Lung (tissue), 12 donors: Measurements from ENCODE around the gene CA5B. TPM values are rescaled to one million over a fixed set of nuclear protein-coding genes. Genes with fewer than 3 reads are reported as not detected.
A peak's percentile ranks its signal among the peaks of the same experiment; 100 is the strongest.

Experiments used
- ATAC-seq: fragments of 200-7000 bp; cut with Tn5 transposase; one replicate; pipeline ENCODE4 v1.9.1; 2020; ENCODE audit warnings: moderate number of reproducible peaks; ENCODE audit not compliant: insufficient read depth, low FRiP score
- DNase-seq, 3 donors: peaks; one replicate each; pipeline ENCODE4 v3.0.0-alpha.2; 2013 to 2017
- H3K27ac ChIP-seq, 2 donors: one replicate each; pipeline ENCODE4 v1.5.1; 2013; ENCODE audit warnings: mild to moderate bottlenecking in 2 of 2, moderate library complexity in 2 of 2, control low read depth in 1 of 2, inconsistent platforms in 1 of 2, low read depth in 1 of 2, low read length in 1 of 2
- H3K27me3 ChIP-seq, 3 donors: one replicate each; pipeline ENCODE4 v1.5.1; 2013; ENCODE audit warnings: low read length in 2 of 3; ENCODE audit not compliant: control insufficient read depth in 3 of 3, insufficient read depth in 3 of 3
- H3K36me3 ChIP-seq, 4 donors: one replicate each; pipeline ENCODE4 v1.5.1; 2013; ENCODE audit warnings: low read length in 4 of 4, mild to moderate bottlenecking in 1 of 4, moderate library complexity in 1 of 4; ENCODE audit not compliant: control insufficient read depth in 4 of 4, insufficient read depth in 4 of 4
- H3K4me1 ChIP-seq, 5 donors: one replicate each; pipeline ENCODE4 v1.5.1; 2013; ENCODE audit warnings: low read length in 5 of 5, mild to moderate bottlenecking in 2 of 5, moderate library complexity in 1 of 5; ENCODE audit not compliant: control insufficient read depth in 5 of 5, insufficient read depth in 5 of 5
- H3K4me3 ChIP-seq: one replicate; pipeline ENCODE4 v1.5.1; 2013; ENCODE audit warnings: mild to moderate bottlenecking, control low read depth, moderate library complexity
- H3K9ac ChIP-seq, 2 donors: one replicate each; pipeline ENCODE4 v1.5.1; 2013; ENCODE audit warnings: low read length in 2 of 2, control low read depth in 1 of 2; ENCODE audit not compliant: insufficient read depth in 1 of 2
- H3K9me3 ChIP-seq, 4 donors: one replicate each; pipeline ENCODE4 v1.5.1; 2013; ENCODE audit warnings: low read length in 3 of 4, mild to moderate bottlenecking in 1 of 4, moderate library complexity in 1 of 4; ENCODE audit not compliant: control insufficient read depth in 4 of 4, insufficient read depth in 3 of 4
- WGBS, 2 donors: extraction: QIAGEN DNeasy Blood & Tissue Kit; methylation state at CpG; one replicate each; pipeline ENCODE4 v1.1.7; 2013; 5-methylcytosine and 5-hydroxymethylcytosine counted together
- polyA plus RNA-seq, 2 donors: library from polyadenylated mRNA; stranded (reverse); fragments of 200-250 nt; gene quantifications; one replicate each; pipeline ENCODE4 v1.2.1, GENCODE V29; 2013
- total RNA-seq, 2 donors: library from RNA; depleted of rRNA in 1 of 2; stranded (reverse); fragments of >200 nt in 1 of 2; gene quantifications; one replicate each; pipeline ENCODE4 v1.2.1, GENCODE V29; 2014 to 2021
- TF ChIP-seq, protein P1 (sequence below): IDR thresholded peaks from 2 replicates; pipeline ENCODE4 v1.5.1; 2012; ENCODE audit warnings: mild to moderate bottlenecking; ENCODE audit errors: control extremely low read depth, extremely low read depth
- donor health status: control.
- donor health status: control.
- donor health status: Bipolar disorder and iron deficiency.
- donor health status: healthy.
- donor health status: DM: yes; HTN: yes; CAD: no.

CA5B gene
- total and polyA plus RNA-seq, 4 donors: 2.1 to 22.3 (median 9.9) TPM

DNA sequence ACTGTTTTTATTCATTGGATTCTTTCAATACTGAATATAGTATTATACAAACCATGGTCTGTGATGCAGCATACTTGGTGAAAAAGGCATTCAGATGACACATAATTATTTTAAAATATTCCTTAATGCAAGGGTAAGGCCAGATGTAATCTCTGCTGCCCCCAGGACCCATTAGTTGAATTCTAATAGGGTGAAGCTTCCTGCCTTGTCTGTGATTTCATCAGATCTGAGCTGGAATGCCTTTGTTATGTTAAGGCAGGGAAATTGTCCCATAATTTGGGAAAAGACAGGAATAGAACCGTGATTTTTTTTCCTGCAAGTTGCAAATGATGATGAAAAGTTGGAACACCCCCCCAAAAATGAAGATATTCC lies 78.4 kb downstream of the CA5B start:
- H3K27me3 ChIP-seq: peaks cover 0 to 17% (median 0%) of the 10 kb centered on the region in 3 donors
- no peak overlapping the region for H3K9ac ChIP-seq
- DNase-seq (peak in 2 of 3 donors; percentile 44 to 53), ATAC-seq (no peak)
- TF ChIP-seq, protein P1, sequence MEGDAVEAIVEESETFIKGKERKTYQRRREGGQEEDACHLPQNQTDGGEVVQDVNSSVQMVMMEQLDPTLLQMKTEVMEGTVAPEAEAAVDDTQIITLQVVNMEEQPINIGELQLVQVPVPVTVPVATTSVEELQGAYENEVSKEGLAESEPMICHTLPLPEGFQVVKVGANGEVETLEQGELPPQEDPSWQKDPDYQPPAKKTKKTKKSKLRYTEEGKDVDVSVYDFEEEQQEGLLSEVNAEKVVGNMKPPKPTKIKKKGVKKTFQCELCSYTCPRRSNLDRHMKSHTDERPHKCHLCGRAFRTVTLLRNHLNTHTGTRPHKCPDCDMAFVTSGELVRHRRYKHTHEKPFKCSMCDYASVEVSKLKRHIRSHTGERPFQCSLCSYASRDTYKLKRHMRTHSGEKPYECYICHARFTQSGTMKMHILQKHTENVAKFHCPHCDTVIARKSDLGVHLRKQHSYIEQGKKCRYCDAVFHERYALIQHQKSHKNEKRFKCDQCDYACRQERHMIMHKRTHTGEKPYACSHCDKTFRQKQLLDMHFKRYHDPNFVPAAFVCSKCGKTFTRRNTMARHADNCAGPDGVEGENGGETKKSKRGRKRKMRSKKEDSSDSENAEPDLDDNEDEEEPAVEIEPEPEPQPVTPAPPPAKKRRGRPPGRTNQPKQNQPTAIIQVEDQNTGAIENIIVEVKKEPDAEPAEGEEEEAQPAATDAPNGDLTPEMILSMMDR: no peak
- no peak overlapping the region for H3K4me3 ChIP-seq
- 43 to 68% methylated on average over 1 of the region's 1 CpG for WGBS, 2 donors
- H3K9me3 ChIP-seq: no peaks in the 10 kb centered on the region
- peaks cover 0 to 28% (median 14%) of the 10 kb centered on the region in 4 donors for H3K36me3 ChIP-seq
- peaks cover 0 to 48% (median 0%) of the 10 kb centered on the region in 5 donors for H3K4me1 ChIP-seq
- H3K27ac ChIP-seq: no peak overlapping the region

DNA sequence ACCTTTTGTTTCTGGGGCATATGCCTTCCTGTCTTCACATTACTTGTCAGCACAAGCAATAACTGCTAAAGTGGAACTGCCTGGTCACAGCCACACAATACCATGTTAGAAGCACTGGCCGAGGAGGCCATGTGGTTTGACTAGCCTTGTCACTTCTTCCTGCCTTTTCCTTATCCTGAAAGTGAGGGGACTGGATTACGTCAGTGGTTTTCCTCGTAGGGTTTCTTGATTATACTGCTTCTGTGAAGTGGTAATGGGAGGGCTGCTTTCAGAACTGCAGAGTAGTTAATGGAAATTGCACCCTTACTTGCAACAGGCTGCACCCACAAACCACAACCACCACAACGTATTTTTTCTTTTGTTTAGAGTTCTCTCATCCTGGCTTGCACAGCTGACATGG lies 78.8 kb downstream of the CA5B start:
- Histone ChIP-seq H3K27ac (peak overlapping the region in 1 of 2 donors; percentile 53), H3K4me3 (no peak overlapping the region)

DNA sequence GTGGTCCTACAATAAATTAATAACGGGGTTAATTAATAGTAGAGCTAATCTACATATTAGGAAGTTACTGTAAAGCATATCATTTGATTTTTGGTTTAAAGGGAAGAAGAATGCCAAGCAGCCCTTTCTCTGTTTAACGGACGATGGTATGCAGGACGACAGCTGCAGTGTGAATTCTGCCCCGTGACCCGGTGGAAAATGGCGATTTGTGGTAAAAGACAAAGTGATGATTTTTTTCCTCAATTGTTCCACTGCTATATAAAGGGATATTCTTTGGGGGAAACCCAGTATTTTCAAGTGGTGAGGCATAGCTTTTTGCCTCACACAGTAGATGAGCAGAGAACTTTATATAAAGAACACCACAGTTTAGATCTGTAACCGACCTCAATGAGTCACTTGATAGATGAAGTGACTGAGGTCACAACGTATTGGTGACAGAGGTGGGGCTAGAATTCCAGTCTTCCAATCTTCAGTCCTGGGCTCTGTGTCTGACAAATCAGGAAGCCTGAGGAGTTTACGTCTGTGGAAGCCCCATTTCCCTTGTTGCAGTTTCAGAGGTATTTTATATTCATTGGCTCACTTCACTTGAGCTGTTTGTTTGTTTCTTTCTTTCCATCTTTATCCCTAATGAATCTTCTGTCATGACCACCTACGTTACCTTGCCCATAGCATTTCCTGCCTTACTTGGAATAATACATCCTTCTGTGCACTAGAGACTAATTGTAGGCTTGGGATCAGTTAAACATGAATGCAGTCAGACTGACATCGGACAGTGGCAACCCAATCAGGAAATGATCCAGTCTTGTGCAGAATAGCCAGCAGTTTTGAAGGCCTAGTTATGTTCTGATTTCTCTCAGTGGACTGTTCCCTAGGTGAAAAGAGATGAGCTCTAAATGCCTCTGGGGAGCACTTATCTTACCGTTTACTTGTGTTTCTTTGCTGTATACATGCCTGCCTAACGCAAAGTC lies 82.3 kb downstream of the CA5B start:
- no peak overlapping the region for H3K9ac ChIP-seq
- H3K27me3 ChIP-seq: peaks cover 0 to 20% (median 6%) of the 10 kb centered on the region in 3 donors
- peaks cover 0 to 17% (median 0%) of the 10 kb centered on the region in 5 donors for H3K4me1 ChIP-seq
- no peak for DNase-seq
- H3K36me3 ChIP-seq: peaks cover 0 to 32% (median 18%) of the 10 kb centered on the region in 4 donors
- no peak overlapping the region for H3K27ac ChIP-seq
- TF ChIP-seq, protein P1: no peak
- H3K4me3 ChIP-seq: no peak overlapping the region
- no peak for ATAC-seq
- 79 to 83% methylated on average over 14 of the region's 14 CpGs for WGBS, 2 donors
- no peaks in the 10 kb centered on the region for H3K9me3 ChIP-seq

More for the DNA sequence above, 78.8 kb downstream of the CA5B start:
- Histone ChIP-seq H3K36me3 (peaks cover 0 to 28% (median 14%) of the 10 kb centered on the region in 4 donors), H3K27me3 (peaks cover 0 to 17% (median 0%) of the 10 kb centered on the region in 3 donors), H3K9ac (no peak overlapping the region), H3K4me1 (peaks cover 0 to 48% (median 0%) of the 10 kb centered on the region in 5 donors), H3K9me3 (no peaks in the 10 kb centered on the region)
- TF ChIP-seq, protein P1: no peak
- ATAC-seq (no peak), DNase-seq (peak in 2 of 3 donors; percentile 47 to 52)
- WGBS, 2 donors: 15 to 49% methylated on average over 4 of the region's 4 CpGs
